DMS153 treated with DMSO at 0.1 percent for 48 hours (cell line): Measurements from ENCODE around the gene YIF1A.
"Not testable (repeated sequence)": the region's sequence is repeated elsewhere in the genome, so short reads cannot be mapped to it uniquely, and the experiment has no call there.

Experiments used
- DNase-seq: peaks from one replicate; lab custom pipeline; 2025; ENCODE audit not compliant: unreplicated experiment; lab: John Stamatoyannopoulos, UW

Gene YIF1A

GRCh38 chr11:66311965-66312548 lies 23.1 kb upstream of the YIF1A start:
- peak; percentile 93 for DNase-seq

- DNase-seq = no peak
Observed at GRCh38 chr11:66311470-66311964, 22.6 kb upstream of the YIF1A start.

- DNase-seq = not testable (repeated sequence)
Observed at GRCh38 chr11:66310803-66311440, 22.0 kb upstream of the YIF1A start.

DNA sequence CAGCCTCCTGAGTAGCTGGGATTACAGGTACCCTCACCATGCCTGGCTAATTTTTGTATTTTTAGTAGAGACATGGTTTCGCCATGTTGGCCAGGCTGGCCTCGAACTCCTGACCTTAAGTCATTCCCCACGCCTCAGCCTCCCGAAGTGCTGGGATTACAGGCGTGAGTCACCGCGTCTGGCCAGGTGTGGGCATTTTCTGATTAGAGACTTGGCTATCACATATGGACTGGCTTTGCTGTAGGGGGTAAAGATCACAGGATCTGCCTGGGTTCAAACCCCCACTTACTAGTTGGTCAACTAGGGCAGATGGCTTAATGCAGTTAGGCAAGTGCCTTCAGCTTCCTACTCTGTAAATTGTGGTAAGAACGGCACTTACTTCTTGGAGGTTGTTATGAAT lies 21.4 kb upstream of the YIF1A start:
- DNase-seq = no peak

DNA sequence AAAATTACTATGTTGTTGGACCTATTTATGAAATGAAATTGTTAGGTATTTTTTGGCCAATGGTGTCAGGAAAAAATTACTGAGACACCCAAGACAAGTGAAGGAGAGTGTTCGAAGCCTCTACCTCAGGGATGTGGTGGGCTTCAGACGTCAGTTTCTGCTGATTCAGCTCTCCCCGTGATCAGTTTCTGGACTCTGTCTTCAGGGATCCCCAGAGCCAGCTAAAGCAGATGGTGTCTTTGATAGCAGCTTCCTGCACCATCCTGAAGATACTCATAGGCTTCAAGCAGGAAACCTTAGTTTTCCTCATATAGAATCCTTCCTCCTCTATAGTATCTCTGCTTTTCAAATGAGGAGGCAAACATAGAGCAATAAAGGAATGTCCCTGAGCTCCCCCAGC lies 20.5 kb upstream of the YIF1A start:
- DNase-seq = no peak

- no peak for DNase-seq
Observed at GRCh38 chr11:66302656-66303055, 13.7 kb upstream of the YIF1A start.

- no peak for DNase-seq
Observed at GRCh38 chr11:66299186-66299585, 10.2 kb upstream of the YIF1A start.

DNA sequence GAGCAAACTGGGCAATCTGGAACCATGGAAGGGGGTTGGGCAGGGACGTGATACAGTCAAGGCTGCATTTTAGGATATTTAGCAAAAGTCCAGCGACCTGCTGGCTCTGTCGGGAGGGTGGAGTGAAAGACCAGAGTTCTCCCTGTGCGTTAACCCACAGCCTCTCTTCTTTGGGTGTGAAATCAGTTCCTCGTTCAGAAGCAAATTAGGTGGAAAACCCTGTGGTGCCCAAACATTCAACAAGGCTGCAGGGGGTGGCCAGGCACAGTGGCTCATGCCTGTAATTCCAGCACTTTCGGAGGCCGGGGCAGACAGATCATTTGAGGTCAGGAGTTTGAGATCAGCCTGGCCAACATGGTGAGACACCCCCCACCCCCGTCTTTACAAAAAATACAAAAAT lies 8.7 kb upstream of the YIF1A start:
- no peak for DNase-seq

DNA sequence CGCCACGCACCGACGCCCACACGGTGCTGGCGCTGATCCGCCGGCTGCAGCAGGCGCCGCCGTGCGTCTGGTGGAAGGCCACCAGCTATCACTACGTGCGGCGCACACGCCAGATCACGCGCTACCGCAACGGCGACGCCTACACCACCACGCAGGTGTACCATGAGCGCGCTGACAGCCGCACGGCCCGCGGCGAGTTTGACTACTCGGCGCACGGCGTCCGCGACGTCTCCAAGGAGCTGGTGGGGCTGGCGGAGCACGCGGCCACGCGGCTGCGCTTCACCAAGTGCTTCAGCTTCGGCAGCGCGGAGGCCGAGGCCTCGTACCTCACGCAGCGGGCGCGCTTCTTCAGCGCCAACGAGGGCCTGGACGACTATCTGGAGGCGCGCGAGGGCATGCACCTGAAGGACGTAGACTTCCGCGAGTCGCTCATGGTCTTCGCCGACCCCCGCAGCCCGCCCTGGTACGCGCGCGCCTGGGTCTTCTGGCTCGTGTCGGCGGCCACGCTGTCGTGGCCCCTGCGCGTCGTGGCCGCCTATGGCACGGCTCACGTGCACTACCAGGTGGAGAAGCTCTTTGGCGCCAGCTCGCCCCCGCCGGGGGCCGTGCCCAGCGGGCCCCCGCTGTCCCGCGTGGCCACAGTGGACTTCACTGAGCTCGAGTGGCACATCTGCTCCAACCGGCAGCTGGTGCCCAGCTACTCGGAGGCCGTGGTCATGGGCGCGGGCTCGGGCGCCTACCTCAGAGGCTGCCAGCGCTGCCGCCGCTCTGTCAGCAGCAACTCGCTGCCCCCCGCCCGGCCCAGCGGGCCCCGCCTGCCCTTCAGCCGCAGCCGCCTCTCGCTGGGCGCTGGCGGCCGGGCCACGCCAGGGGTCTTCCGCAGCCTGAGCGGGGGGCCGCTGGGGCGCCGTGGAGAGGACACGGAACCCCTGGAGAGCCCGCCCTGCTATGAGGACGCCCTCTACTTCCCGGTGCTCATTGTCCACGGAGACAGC lies 6.0 kb upstream of the YIF1A start:
- no peak for DNase-seq

DNA sequence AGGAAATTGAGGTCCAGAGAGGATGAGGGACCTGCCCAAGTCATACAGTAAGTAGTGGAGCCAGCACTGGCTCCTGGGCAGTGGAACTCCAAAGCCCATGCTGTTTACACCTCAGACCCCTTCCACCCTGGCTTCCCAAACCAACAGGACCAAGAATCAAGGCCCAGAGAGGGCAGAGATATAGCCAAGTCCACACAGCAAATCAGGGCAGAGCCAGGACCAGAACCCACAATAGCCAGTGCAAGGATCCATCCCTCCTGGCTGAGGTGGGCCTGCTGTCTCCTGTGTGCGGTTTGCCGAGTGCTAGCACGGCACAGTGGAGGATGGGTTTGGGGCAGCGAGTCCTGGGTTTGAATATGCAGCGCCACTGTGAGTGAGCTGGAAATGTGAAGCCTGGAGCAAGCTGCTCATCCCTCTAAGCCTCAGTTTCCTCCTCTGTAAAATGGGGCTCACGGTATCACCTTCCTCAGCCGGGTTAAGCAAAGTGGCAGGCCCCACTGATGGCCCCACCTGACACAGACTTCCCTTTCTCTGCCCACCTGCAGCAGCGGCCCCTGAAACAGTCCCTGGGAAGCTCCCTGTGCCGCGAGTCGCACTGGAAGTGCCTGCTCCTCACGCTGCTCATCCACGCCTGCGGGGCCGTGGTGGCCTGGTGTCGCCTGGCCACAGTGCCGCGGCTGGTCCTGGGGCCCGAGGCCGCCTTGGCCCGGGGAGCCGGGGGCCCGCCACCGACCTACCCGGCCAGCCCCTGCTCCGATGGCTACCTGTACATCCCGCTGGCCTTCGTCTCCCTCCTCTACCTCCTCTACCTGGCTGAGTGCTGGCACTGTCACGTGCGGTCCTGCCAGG lies 5.1 kb upstream of the YIF1A start:
- DNase-seq = no peak

DNA sequence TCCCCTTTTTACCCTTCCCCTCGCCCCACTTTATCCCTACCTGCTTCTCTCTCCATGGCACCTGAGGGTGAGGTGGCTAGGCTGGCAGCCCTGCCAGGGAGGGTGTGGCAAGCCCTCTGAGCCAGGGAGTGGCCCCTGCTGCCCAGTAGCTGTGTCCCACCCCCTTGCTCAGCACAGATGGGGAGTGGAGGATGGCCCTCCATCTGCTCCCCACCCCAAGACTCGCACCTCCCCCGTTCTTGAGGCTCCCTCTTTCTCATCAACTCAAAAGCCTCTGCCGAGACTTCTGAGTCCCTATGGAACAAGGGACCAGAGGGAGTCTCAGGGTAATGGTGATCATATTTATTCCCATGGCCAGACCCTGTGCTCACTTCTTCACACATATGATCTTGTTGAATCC lies 4.4 kb upstream of the YIF1A start:
- no peak for DNase-seq

DNA sequence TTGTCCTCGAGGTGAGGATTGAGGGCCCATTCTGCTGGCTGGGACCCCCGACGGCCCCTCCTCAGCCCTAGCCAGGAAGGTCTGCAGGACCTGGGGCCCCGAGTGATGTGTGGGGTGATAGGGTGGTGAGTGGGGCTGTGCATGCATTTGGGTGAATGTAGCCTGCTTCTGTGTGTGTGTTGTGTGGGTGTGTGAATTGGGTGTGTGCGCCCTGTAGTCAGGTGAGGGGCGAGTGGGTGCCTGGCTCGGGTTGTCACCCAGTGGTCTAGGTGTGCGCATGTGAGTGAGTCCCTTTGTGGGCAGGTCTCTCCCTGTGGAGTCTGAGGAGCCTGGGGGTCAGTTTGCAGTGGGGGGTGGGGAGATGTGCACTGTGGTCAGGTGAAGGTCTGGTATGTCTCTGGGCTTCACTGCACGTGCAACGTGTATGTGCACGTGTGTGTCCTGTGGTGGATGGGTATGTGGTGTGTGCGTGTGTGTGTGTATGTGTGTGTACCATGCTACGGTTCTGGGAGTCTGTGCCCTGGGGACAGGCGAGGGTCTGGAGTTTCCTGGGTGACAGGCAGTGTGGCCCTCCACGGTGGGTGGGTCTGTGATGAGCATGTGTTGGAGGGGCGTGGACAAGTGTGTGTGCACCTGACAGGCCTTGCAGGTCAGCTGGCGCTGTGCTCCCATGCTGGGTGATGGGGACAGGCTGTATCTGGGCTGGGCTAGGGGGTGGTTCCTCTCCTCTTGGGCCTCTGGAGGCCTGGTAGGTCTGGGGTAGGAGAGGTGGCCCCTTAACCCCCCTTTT lies 3.8 kb upstream of the YIF1A start:
- DNase-seq = no peak

DNA sequence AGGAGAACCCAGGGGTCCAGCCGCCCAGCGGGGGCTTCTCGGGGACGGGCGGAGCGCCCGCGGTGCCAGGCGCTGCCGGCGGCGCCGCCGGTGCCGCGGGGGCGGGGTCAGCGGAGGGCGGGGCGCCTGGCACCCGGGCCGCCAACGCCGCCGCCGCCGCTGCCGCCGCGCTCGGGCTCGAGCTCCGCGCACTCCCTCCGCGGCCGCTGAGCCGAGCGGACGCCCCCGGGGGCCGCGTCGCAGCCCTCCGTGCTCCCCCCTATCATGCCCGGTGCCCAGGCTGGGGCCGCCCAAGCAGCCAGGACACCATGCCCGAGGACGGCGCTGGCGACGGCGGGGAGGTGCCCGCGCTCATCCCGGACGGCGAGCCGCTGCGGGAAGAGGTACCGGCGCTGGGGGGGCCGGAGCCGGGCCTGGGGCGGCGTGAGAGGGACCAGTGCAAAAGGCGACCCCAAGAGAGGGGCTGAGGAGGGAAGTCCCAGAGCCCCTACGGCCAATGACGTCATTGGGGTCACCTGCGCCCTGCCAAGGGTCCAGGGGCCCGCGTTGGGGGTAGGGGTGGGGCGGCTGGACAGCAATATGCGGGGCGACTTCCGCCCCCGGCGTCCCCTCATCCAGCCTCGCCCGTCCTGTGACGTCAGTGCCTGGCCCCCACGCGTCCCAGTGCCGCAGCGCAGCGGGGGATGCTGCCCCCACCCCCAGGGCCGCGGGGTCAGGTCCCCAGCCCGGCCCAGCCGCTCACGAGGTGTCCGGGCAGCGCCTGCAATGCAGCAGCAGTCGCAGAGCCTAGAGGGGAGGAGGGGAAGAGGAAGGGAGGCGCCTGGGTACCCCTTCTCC lies 3.0 kb upstream of the YIF1A start, which contains the start of gene TMEM151A:
TSS of gene TMEM151A (plus strand) at position 189 of the 837 bp plus-strand sequence. CDS start at position 309, 120 bp downstream.
- no peak for DNase-seq

GRCh38 chr11:66291303-66291705 lies 2.4 kb upstream of the YIF1A start:
- no peak for DNase-seq

DNA sequence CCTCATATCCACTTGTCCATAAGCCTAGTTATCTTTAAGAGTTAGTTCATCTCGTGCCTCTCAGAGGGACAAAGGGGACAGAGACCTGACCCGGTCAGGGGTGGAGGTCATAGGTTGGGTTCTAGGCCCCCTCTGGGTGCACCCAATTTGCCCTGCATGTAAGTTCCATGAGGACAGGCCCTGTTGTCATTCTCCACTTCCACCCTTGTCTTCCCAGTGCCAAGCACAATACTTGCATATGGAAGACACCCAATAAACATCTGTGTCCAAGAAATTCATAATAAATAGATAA lies 1.3 kb upstream of the YIF1A start:
- no peak for DNase-seq

GRCh38 chr11:66289548-66290329 lies 796 bp upstream of the YIF1A start:
- peak; percentile 62 for DNase-seq

GRCh38 chr11:66287889-66288670 lies 863 bp downstream of the YIF1A start:
- no peak for DNase-seq
